AG09309 (cell line): ENCODE data around the gene SRGAP2B.
"Not testable (repeated sequence)": the region's sequence is repeated elsewhere in the genome, so short reads cannot be mapped to it uniquely, and the experiment has no call there.

Source experiments
- DNase-seq: peaks from one replicate; pipeline ENCODE4 v3.0.0-alpha.2; 2010; ENCODE audit warnings: low read depth
- H3K4me3 ChIP-seq: 2 replicates; pipeline ENCODE4 v1.5.1; 2011; ENCODE audit warnings: mild to moderate bottlenecking, low read depth, low read length, moderate library complexity; ENCODE audit not compliant: control insufficient read depth

SRGAP2B gene

DNA sequence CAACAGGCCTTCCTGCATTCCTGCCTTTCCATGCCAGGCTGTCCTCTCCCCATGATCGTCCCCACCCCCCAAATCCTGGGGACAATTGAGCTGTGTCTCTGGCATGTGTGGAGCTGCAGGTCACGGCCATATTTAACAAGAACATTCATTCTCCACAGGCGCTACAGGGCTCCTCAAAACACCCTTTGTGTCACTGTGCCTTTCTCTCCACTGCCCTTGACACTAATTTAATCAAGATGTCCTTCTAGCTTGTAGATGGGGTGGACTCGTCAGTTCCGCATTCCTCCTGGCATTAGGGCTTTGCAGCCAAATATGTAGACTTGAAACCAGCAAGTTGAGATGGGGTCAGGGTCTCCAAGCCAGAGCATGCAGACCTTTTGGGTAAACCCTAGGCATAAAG lies 163.0 kb downstream of the SRGAP2B start:
- DNase-seq, H3K4me3 ChIP-seq: not testable (repeated sequence)

DNA sequence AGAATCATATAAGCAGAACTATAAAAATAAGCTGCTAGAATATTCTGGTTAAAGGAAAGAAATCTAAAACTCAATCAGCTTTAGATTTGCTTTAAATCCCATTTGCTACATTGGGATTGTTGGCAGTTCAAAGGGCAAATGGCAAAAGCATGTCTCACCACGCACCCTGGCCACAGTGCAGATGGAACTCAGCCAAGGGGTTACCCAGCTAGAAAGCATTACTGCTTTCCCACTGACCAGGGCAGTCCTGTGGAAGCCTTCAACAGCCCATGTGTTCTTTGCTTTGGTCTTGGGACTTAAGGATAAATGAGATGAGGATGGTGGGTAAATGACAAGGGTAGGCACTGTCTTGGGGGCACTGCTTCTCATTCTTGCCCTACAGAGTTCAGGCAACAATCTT lies 163.6 kb downstream of the SRGAP2B start:
- not testable (repeated sequence) for DNase-seq, H3K4me3 ChIP-seq

DNA sequence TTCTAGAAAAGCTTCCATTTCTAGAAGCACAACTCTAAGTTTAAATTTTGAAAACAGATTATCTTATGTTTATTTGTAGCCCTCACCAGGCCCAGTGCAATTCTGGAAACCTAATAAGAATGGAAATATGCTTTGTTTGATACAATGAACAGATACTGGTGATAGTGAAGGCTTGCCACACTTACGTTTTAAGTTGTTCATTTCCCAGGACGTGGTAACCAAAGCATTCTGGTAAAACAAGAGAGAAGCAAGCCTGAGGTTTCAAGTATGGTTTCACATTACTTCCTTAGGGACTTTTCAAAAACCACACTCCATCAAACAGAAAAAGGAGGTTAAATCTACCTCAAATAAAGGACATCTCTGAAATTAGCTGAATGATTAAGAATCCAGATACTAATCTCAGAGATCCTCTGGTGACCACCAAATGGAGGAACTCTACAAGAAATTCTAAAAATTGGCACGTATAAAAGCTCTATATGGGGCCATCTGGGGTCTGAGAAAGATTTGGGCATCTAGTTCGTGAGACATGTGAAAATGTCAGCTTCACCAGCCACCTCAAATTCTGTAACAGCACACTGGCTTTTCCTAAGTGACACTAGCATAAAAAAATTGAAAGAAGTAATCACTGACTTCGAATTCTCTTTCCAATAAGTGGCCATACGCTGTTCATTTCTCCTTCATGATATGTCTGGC lies 164.9 kb downstream of the SRGAP2B start:
- not testable (repeated sequence) for DNase-seq, H3K4me3 ChIP-seq

DNA sequence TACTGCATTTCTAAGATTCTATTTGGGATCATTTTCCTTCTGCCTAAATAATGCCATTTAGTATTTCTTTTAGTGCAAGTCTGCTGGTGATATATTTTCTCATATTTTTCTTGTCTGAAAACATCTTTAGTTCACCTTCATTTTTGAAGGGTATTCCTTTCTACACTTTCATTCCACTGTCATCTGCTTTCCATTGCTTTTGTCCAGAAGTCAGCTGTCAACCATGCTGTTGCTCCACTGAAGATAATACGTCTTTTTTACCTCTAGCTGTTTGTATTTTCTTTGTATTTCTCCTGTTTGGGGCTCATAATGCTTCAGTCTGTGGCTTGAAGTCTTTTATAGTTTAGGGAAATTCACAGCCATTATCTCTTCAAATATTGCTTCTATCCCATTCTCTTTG lies 167.8 kb downstream of the SRGAP2B start:
- not testable (repeated sequence) for DNase-seq

DNA sequence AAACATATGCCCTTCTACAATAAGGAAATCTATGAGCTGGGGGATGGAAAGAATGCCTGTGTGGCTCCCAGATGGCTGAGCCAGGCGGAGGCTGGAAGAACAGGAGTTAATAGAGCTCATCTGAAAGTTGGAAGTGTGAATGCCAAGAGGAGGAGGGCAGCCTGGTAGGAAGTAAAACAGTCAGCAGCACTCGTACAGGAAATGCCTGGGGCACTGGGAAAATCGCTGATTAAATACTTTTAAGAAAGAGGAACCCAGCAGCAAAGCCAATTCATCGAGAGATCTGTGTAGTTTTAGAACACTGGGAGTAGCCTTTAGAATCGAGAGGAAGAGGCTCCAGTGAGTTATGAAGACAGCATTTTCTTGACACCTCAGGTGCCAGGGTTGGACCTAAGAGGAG lies 171.5 kb downstream of the SRGAP2B start:
- DNase-seq, H3K4me3 ChIP-seq: not testable (repeated sequence)

More for the DNA sequence above, 167.8 kb downstream of the SRGAP2B start:
- H3K4me3 ChIP-seq: not testable (repeated sequence)

DNA sequence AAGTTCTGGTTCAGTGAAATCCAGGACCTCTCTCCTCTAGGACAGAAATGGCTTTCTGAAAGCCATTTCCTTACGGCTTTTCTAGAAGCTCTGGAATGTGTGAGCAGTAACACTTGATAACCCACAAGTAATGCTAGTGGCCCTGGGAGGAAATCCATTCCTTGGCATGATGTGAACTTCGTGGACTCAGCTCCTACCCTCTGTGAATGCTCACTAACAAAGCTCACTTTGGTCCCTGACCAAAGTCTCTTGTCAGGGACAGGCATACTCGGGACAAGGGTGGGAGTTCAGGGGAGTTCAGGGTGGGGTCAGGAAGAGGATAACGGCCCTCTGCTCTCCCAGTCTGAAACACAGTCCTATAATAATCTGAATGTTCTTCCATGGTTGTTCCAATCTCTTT lies 172.3 kb downstream of the SRGAP2B start:
- DNase-seq, H3K4me3 ChIP-seq: not testable (repeated sequence)

DNA sequence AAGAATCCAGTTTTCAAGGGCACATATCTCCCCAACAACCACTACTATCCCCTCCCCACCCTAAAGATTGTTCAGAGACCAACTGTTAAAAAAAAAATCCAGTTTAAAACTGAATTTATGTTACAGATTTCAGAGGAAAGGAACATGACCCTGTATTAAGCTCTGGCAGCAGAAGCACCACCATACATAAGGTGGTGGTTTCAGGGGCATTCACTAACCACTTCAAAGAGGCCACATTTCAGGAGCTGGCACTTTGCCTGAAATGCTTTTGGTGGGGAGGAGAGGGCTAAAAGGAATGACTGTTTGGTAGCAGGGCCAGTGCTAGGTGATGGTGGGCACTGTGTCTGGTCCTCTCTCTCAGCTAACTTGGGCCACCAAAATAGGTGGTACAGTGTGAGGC lies 176.0 kb downstream of the SRGAP2B start:
- H3K4me3 ChIP-seq, DNase-seq: not testable (repeated sequence)

DNA sequence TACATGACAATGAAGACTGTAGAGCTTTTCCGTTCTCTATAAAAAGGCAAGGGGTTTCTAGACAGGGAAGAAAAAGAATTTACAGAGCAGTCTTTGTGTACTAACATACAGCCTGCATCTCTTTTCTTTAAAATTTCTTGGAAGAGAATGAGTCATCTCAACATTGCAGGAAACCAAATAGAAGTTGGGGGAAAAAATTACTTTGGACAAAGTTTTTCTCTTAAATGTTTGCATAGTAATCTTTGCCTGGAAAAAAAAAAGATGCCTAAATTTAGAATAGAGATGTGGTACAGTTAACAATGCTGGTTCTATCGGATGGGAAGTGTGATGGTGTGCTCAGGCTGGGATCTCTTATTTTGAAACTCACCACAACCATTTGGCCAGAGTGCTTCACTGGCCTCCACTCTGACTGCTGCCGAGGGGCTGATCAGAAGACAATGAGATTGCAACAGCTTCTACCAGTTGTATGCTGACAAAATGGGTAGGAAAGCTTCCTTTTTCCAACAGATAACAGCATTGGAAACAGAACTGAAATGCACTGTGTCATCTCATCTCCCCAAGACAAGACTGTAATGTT lies 177.0 kb downstream of the SRGAP2B start:
- not testable (repeated sequence) for H3K4me3 ChIP-seq, DNase-seq

DNA sequence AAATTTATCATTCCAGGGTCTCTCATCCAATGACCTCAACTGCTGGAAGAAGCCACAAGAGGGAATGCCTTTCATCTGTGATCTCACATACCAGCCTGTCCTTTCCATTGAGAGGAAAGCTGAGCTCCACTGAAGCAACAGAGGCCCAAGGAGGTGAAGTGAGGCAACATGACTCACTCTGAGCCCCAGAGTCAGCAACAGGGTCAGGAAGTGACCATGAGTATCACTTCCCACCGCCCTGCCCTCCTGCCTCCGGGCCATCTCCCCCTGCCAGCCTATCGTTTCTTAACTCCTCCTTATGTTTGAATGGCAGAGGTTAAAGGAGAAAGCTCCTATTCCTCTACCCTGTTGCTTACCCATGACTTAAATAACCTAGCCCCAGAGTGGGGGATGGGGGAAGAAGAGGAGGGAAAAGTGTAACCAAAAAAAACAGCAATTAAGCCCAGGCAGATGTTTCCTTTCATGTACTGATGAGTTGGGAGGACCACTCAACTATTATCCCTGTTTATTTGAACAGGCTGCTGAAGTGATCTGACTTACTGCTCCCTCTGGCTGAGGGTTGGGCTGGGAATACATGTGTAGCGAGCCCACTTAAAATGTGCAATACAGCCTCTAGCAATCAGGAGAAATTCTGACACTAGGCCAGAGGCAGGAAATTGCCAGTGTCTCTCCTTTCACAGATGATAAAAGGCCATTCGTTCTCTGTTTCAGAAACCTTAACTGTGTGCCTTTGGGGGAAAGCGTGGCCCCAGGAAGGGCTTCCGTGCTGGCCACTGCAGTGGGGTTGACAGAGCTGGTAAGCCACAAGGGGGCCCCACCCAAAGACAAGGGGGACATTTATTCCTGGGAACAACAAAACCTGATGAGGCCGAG lies 177.7 kb downstream of the SRGAP2B start:
- H3K4me3 ChIP-seq, DNase-seq: not testable (repeated sequence)

DNA sequence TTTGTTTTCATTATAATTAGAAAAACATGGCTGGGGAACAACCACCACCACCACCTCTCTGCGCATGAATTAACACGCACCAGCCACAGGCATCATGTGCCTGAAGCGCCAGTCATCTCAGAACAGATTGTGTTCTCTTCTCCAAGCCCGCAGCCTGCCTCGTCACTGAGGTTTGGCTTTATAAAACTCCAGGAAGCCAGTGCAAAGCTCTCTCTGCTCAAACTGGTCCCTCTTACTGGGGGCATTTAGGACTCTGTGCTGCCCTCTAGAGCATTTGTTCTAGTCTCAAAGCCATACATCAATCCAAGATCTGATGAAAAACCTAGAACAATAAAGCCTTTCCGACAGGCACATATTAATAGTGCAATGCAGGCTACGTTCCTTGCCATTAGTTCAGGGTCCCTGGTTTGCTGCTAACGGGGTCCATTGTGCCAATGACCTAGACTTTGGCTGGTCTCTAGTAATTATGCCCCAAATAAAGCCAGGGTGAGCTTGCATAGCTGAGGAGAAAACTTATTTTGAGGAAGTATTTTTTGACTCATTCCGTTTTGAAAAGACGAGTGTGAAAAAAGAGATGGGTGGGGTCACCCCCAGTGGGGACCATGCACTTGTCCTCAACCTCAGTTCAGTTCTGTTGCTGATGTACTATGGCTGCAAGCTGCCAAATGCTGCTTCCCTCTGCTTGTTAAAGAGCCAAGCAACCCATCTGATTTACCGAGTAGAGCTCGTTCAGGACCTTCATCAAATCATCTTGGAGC lies 181.0 kb downstream of the SRGAP2B start:
- H3K4me3 ChIP-seq, DNase-seq: not testable (repeated sequence)

DNA sequence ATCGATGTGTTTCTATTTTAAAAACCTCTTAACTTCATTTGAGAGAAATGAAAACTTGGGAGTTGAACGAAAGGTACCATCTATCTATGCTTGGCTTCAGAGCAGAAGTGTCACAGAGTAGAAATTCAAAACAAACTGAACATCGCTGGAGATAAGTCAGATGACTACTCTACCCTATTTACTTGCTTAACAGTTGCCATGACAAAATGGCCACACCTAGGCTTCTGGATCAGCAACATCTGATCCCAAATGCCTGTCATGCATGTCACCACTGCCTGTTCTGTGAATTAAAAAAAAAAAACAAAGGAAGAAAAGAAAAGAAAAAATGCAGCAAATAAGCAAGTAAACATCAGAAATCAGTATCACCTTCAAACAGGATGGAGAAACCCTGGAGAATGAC lies 181.7 kb downstream of the SRGAP2B start:
- DNase-seq, H3K4me3 ChIP-seq: not testable (repeated sequence)

DNA sequence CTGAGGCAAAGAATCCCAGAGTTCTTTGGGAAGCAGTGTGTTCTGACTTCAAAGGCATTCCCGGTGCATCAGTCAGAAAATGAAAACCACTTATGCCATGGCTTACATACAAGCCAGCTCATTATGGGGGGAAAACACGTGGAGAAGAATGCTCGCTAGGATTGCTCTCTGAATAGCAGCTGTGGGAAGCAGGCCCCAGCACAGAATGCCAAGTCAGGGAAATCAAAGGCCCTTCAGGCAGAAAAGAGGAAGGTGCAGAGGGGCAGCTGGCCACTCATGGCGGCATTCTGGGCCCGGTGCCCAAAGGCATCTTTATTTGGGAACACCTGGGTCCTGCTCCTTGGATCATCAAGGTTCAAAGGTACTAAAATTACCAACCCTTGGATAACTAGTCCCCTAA lies 184.4 kb downstream of the SRGAP2B start:
- DNase-seq: not testable (repeated sequence)

DNA sequence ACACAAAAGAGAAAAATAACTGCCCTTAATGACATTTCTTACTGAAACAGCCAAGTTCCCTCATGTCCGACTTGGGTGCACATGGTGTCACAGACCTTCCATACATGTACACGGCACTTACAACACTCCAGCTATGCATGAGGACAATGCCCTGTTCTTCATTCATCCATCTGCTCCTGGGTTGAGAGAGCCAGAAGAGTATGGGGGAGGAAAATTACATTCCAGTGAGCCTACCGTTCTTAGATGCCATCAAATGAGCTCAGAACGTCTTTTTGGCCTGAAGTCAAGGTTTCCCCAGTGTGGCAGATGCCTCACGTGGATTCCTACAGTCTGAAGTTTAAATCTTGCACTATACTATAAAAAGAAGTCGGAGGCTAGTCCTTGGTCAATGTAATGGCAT lies 194.3 kb downstream of the SRGAP2B start:
- H3K4me3 ChIP-seq, DNase-seq: not testable (repeated sequence)

More for the DNA sequence above, 184.4 kb downstream of the SRGAP2B start:
- H3K4me3 ChIP-seq: not testable (repeated sequence)

DNA sequence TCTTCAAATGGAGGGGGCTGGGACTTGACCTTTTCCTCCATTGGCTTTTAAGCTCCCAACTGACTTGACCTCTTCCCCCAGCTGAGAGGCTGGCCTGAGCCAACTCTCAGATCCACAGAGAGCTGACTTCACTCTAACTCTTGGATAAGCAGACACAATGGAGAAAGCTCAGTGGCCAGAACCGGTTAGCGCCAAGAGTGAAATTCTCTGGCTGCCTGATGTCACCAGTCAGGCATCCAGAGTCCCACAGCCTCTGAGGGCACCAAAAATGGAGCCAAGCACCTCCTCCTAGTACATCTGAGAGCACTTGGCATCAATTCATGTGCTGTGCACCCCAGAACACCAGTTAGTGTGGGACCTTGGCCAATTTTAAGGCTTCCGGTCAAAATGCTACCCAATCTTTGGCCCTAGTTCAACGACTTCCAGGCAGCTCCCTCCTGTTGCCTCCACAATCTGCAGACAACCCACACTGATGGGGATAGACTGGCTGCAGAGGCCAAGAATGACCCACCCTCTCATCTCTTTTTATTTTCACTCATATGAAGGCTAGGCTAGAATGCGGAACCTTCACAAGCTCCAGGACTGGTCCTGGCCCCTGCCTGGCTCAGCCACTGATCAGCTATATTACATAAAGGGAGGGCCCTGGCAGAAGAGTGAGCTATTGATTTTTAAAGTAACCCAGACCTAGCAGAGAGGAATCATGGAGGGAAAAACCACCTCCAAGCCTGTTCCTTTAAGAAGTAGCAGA lies 200.5 kb downstream of the SRGAP2B start:
- H3K4me3 ChIP-seq: not testable (repeated sequence)

DNA sequence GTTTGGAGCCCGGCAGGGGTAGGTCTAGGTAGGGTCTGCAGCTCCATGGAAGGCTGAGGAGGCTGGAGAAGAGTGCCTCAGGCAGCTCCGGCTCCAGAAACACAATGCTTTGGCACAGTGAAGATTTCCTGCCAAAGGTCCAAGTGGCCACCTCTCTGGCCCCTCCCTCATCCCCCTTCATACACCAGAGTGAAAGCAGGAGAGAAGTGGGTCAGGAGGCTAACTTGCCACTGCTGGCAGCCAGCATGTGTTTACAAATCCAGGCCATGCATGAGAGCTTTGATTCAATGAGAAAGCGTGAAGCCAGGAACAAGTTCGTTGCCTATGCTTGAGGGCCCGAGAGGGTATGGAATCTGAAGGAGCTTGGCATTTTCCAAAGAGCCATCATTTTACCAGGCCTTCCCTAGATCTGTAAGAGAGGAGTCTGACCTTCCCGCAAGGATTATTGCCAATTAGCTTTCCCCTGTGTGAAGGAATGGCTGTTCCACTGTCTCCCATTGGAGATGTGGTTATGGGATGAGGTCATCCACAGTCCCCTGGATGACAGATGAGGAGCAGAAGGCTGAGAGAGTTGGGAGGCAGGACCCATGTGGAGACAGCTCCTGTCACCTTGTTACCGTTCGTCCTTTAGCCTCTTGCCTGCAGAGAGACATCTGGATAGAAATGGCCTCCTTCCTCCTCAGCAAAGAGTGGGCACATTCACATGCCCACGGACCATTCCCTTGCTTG lies 201.3 kb downstream of the SRGAP2B start:
- H3K4me3 ChIP-seq, DNase-seq: not testable (repeated sequence)

More for the DNA sequence above, 200.5 kb downstream of the SRGAP2B start:
- DNase-seq: not testable (repeated sequence)

DNA sequence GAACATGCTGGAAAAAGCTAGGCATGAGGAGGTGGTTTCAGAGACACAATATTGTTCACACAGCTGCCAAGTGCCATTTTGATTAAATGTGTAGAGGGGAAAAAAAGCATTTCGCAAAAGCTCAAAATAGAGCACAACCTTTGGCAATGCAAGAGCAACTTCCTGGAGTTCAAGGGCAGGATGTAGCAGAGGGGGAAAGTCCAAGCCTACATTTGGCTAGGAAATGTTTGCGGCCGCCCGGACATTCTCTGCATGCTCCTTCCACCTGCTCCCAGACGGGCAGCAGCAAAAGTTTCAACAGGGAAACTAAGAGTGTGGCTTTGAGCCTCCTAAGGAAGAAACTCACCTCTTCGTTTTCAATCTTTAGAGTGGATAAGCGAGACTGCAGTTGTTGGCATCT lies 202.1 kb downstream of the SRGAP2B start:
- DNase-seq, H3K4me3 ChIP-seq: not testable (repeated sequence)

DNA sequence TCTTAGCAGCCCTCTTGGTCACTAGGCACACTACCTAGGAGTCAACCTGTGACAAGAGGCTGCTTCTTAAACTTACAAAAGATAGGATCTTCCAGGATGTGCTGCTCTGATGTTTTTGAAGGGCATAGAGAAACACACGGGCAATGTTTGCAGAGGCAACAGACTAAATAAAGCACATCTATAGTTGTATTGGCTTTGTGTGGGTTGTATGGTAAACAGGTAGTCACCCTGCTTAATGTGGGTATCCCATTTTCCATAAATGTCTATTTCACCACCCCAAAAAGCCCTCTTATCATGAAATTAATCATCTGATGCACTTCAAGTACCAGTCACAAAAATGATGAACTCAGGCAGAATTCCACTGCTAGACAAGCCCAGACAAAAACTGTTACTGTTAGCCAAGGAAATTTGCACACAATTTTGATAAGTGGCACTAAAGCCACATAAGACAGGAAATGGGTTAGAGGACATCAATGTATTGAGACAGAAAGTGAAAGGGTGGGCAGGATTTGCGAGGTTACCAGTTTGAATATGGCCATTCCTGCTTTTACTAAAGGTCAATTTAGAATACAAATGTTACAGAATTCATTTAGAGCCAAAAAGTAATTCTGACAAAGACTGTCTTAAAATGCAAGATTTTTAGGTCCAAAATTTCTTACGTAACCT lies 205.5 kb downstream of the SRGAP2B start:
- not testable (repeated sequence) for DNase-seq, H3K4me3 ChIP-seq
